Heart left ventricle (tissue), 13 donors: ENCODE data around the gene OR56A1.

Experiments
- CTCF ChIP-seq, 12 donors: fragments of 200-600 bp; sonication (generic) in 4 of 12; IDR thresholded peaks; one replicate each; pipeline versions ENCODE4 v1.5.0 to v1.8.0; 2018 to 2022; ENCODE audit warnings: antibody characterized with exemption in 12 of 12, mild to moderate bottlenecking in 5 of 12
- POLR2A ChIP-seq, 2 donors: fragments of 450-650 bp; IDR thresholded peaks; one replicate each; pipeline ENCODE4 v1.6.1; 2017; ENCODE audit warnings: antibody characterized with exemption in 2 of 2, mild to moderate bottlenecking in 2 of 2, moderate library complexity in 2 of 2
- donor health status: ischemic (EF 13 %, LVEDD 7.1; RV severe dilation, severe dysfunction).
- donor health status: DM: no; HTN: yes; CAD: no.
- donor health status: DM: no; HTN: no; CAD: no.
- donor health status: ischemic (EF 25% LVEDD 6.9; RV normal size, moderate dysfunction).
- donor health status: ischemic (EF 25% LVEDD 5.7; RV mildly dilated, moderate dysfunction).
- donor health status: ischemic (EF 35%, LVEDD 5.7; RV mildly dilated, moderate dysfunction).
- donor health status: nonischemic (EF 11% LVEDD 7.7; RV severe dilation, severe dysfunction).
- donor health status: DM: yes; HTN: yes; CAD: no.
- donor health status: PGD.
- donor health status: ischemic (EF 29% LVEDD 5.4; RV normal size, mild dysfunction).
- donor health status: nonischemic (EF 23%, LVEDD 6.1; RV moderate dilation, normal function).

- TF ChIP-seq POLR2A (IDR thresholded peaks at IDR 0.05) (no peak), CTCF (IDR thresholded peaks at IDR 0.05) (no peak)
These were observed 3.1 kb downstream of the OR56A1 start for GRCh38 chr11:6027501-6027900.
